Rectal smooth muscle tissue (tissue), 1 donor: Measurements from ENCODE around the gene SAV1.

Experiments
- H3K27ac ChIP-seq: one replicate; pipeline ENCODE4 v1.7.0; 2013; ENCODE audit warnings: low read depth, low read length, inconsistent platforms
- H3K27me3 ChIP-seq: one replicate; pipeline ENCODE4 v1.7.0; 2013; ENCODE audit warnings: low read length; ENCODE audit not compliant: control insufficient read depth, insufficient read depth
- H3K36me3 ChIP-seq: one replicate; pipeline ENCODE4 v1.7.0; 2013; ENCODE audit warnings: low read length; ENCODE audit not compliant: control insufficient read depth, insufficient read depth
- H3K4me1 ChIP-seq: one replicate; pipeline ENCODE4 v1.7.0; 2013; ENCODE audit warnings: low read length; ENCODE audit not compliant: control insufficient read depth, insufficient read depth
- H3K4me3 ChIP-seq: one replicate; pipeline ENCODE4 v1.7.0; 2013; ENCODE audit warnings: low read length
- H3K9ac ChIP-seq: one replicate; pipeline ENCODE4 v1.7.0; 2013; ENCODE audit warnings: low read length

The SAV1 gene

DNA sequence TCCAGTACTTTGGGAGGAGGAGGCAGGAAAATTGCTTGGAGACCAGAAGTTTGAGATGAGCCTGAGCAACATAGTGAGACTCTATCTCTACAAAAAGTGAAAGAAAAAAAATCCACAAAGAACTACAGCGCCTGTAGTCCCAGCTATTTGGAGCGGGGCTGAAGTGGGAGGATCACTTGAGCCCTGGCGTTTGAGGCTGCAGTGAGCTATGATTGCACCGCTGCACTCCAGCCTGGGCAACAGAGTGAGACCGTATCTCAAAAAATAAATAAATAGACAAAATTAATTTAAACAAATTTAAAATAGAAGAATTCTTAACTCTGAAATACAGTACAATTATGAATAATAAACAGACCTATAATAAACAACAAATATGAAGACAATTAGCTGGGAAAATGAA, 67.3 kb downstream of the SAV1 start:
- H3K9ac ChIP-seq: no peak overlapping the region
- H3K27me3 ChIP-seq: no peaks in the 10 kb centered on the region
- H3K27ac ChIP-seq: no peak overlapping the region
- no peaks in the 10 kb centered on the region for H3K36me3 ChIP-seq
- no peak overlapping the region for H3K4me3 ChIP-seq
- H3K4me1 ChIP-seq: no peaks in the 10 kb centered on the region

DNA sequence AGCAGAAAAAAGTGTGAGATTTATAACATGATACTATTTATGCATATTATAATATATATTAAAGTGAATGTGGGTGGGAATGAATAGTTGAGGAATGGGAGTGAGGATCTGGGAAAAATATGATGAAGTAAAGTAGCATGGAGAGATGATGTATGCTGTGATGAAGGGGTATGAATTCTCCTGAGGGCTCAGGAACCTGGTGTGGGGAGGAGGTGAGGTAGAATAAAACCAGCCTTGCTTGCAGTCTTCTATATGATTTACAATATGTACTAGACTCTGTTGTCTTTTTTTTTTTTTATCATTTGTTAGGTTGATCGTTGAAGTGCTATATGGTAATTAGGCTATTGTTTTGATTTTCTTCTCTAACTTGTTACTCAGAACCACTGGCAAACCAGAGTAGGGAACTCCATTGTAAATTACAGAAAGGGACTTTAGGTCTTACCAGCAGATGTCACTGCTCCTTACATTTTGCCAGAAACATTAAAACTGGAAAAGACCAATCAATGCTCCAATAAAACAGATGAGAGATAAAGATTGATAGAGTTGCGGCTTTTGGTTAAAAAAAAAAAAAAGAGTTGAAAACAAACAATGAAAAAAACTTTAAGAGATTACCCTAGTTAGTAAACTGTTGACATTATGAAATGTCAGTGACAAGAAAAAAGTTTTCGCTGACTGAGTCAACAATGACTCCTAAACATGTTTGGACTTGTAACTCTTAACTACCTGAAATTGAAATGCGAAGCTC, 68.2 kb downstream of the SAV1 start:
- Histone ChIP-seq H3K4me3 (no peak overlapping the region), H3K9ac (no peak overlapping the region), H3K27ac (no peak overlapping the region), H3K4me1 (no peaks in the 10 kb centered on the region), H3K36me3 (no peaks in the 10 kb centered on the region), H3K27me3 (no peaks in the 10 kb centered on the region)

DNA sequence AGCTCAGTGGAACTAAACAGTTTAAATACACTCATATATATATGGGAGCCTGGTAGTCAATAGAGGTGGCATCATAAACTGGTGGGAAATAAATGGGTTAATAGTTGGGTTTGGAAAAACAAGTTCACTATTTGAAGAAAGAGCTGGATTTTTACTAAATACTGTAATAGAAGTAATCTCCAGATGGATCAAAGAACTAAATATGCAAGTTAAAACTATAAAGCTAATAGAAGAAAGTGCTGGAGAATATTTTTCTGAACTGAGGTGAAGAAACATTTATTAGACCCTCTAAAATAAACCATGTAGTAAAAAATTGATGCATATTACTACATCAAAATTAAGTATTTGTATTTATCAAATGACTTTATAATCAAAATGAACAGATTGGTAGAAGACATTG, 69.3 kb downstream of the SAV1 start:
- Histone ChIP-seq H3K4me1 (no peaks in the 10 kb centered on the region), H3K27ac (no peak overlapping the region), H3K36me3 (no peaks in the 10 kb centered on the region), H3K4me3 (no peak overlapping the region), H3K27me3 (no peaks in the 10 kb centered on the region), H3K9ac (no peak overlapping the region)

DNA sequence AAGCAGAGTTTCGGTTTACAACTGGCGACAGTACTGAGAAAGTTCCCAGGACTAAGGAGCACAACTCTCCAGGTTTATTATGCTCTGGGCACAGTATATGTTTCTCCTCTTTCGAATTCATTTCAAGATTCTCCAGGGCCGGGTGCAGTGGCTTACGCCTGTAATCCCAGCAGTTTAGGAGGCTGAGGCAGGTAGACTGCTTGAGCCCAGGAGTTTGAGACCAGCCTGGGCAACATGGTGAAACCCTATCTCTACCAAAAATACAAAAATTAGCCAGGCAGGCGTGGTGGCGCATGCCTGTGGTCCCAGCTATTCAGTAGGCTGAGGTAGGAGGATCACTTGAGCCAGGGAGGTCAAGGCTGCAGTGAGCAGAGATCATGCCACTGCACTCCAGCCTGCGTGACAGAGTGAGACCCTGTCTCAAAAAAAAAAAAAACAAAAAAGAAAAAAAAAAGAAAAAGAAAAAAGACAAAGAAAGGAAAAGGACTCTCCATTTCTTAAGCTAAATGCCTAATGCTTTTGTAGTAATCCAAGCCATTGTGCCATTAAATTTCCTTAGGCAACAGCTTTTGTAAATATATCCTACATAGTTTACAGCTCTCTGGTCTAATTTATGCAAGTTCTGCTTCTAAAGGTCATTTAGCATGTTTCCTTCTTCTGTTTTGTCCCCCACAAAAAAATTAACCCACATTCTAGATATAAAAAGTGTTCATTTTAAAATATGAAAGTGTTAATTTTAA, 73.4 kb downstream of the SAV1 start:
- Histone ChIP-seq H3K9ac (no peak overlapping the region), H3K4me3 (no peak overlapping the region), H3K4me1 (no peaks in the 10 kb centered on the region), H3K36me3 (peaks cover 2% of the 10 kb centered on the region), H3K27me3 (no peaks in the 10 kb centered on the region), H3K27ac (no peak overlapping the region)

DNA sequence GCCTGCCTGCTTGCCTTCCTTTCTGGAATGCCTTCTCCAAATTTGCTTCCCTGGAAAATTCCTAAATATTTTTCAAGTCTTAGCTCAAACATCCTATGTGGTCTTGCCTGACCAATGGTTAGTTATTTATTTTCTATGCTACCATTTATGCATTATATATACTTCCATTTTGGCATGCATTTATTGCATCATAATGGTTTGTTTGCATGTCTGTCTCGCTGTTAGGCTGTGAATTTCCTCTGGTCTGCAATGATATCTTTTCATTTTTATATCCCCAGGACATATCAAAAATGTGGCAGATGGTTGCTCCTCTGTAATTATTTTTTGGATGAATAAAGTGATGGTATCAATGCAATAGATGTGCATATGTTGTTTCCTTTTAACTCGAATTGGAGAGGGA, 77.6 kb downstream of the SAV1 start:
- no peaks in the 10 kb centered on the region for H3K27me3 ChIP-seq
- H3K9ac ChIP-seq: no peak overlapping the region
- H3K4me1 ChIP-seq: no peaks in the 10 kb centered on the region
- no peak overlapping the region for H3K4me3 ChIP-seq
- H3K36me3 ChIP-seq: peaks cover 2% of the 10 kb centered on the region
- no peak overlapping the region for H3K27ac ChIP-seq
